HG02571 (cell line): ENCODE data around the gene RYK.

Experiments used
- ATAC-seq: cut with Tn5 transposase; IDR thresholded peaks from one replicate; pipeline ENCODE4 v1.9.1; 2021; ENCODE audit warnings: mild to moderate bottlenecking, moderate library complexity; ENCODE audit not compliant: unreplicated experiment

RYK gene

DNA sequence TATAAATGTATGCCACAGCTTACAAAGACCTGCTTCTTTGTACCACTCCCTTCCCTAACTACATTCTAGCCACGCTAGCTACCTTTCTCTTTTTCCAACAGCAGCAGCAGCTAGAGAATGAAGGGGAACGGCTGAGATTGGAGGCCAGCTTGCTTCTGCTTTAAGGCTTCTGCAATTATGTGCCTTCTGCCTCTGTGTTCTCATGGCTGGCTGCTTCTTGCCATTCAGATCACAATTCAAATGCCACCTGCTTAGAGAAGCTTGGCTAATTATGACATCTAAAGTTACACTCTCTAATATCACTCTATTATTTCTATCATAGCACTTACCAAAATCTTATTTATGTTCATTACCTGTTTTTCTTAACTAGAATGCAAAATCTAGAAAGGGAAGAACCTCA lies 95.2 kb downstream of the RYK start:
- ATAC-seq, result no peak

DNA sequence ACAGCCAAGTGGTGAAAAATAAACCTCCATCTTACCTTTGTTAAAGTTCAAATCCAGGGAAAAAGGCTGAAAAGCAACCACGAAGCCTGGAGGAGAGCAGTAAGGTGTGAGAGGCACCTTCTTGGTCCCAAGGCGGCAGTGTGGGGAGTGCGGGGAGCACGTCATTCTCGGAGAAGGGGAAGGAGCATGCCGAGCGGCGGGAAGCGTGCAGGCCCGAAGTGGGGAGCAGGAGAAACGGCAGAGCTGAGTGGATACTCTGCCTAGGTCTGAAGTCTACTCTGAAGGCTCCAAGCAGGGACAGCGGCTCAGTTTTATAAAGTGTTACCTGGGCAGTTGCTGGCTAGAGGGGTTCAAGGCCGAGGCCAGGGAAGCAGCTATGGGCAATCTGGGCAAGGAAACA lies 96.9 kb downstream of the RYK start:
- no peak for ATAC-seq

DNA sequence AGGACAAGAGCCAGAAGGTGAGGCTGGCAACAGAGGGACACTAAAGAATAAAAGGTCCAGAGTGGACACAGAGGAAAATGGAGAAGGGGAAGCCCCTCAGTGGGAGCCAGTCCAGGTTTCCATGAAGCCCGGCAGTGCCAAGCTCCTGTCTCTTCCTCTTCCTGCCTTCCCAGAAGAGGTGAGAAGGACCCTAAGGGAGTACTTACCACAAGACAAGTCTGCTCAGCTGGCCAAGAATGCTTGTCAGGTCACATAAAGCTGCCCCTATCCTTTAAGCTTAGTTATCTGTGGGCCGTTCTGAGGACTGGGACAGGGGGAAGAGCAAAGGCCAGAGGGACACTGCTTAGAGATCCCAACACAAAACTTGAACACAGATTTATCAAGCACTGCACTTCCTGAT lies 100.2 kb downstream of the RYK start:
- ATAC-seq, result no peak

DNA sequence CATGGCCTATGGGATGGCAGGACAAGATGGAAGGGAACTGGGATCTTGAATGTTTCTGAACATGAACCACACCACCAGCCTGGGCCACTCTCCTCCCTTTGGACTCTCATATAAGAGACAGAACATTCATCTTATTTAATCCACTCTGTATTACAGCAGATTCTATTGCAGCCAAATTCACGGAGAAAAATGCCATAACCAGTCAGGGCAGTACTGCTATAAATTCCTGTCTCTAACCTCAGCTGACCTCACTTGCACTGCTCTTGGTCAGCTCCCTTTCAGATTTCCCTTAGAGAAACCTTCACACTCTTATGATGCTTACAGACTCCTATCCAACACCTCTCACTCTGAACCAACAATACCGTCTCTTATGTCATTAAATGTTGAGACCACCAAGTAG lies 101.4 kb downstream of the RYK start:
- no peak for ATAC-seq

DNA sequence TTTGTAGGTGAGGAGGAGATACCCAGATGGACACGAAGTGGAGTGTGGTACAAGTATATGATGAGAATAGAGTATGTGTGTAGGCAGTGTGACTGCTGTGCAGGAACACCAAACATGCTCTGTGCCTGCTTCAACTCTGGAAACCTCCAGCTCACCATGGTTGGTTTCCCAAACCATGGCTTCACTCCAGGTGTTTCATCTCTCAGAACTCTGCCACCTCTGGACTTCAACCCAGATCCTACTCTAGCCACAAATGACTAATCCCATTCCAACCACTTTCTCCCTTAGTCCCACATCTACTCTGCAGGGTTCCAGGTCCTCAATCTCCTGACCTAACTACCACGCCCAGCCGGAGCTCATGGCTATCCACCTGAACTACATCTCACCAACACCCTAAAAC lies 102.1 kb downstream of the RYK start:
- ATAC-seq, result no peak

DNA sequence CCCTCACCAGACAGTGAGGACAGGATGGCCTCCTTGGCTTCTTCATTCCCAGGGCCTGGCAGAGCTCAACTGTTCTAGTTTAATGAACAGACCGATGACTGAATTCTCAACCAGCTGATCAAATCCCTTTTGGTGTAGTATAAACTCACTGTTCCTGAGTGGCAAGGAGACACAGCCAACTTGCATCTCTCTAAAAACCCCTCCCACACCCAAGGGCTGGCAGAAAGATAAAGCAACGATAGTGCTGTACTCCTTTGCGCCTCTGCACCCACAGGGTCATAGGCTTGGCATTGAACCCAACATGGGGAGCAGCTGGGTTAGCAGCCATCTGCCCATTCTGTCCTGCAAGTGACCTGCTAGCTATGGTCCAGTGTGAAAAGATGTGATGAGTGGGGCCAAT lies 103.2 kb downstream of the RYK start:
- no peak for ATAC-seq

DNA sequence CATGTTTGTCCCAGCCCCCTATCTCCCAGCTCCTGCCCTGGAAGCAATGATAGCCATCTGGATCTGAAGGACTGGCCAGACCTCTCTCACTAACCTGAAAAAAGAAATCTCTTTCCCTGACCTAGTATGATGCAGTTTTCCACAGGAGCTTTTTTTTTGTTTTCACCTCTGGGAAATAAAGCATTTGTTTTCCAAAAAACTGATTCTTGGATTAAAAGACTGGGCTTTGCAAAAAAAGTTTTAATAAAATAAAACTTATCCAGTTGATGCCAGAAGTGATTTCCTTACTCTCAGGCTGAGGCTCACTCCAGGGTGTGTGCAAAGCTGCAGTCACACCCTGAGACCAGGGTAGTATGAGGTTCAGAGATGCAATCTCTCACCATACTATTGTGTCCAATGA lies 104.0 kb downstream of the RYK start:
- ATAC-seq, result no peak

DNA sequence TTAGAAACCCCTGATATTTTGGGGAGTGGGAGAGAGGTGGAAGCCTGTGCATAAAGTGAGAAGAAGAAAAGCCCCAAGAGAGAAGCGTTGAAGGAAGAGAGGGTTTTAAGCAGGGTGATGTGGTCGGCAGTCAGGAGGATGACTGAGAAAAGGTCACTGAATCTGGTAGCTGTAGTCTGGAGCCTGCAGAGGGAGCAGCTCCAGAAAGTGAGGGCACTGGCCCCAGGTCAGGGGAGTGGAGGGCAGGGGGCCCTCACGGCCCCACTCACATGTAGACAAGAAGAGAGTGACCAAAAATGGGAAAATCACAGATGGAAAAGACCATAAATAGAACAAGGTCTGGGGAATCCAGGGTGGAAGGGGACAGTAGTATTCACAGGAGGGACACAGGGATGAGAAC lies 105.5 kb downstream of the RYK start:
- no peak for ATAC-seq

DNA sequence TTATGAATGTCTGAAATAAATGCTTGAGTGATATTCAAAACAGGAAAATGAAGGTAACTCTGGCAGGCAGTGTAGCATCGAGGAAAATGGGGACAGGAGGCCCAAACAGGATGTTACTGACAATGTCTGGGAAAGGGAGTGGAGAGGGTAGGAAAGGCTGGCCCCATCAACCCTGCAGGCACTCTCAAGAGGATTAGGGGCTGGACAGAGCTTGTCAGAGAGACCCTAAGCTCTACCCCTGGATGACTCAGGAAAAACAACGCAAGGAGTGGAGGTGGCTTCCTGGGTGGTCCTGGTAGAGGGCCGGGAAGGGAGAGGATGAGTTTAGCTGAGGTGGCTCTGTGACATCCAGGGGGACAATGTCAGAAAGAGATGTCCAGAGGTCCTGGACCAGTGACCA lies 106.0 kb downstream of the RYK start:
- no peak for ATAC-seq

DNA sequence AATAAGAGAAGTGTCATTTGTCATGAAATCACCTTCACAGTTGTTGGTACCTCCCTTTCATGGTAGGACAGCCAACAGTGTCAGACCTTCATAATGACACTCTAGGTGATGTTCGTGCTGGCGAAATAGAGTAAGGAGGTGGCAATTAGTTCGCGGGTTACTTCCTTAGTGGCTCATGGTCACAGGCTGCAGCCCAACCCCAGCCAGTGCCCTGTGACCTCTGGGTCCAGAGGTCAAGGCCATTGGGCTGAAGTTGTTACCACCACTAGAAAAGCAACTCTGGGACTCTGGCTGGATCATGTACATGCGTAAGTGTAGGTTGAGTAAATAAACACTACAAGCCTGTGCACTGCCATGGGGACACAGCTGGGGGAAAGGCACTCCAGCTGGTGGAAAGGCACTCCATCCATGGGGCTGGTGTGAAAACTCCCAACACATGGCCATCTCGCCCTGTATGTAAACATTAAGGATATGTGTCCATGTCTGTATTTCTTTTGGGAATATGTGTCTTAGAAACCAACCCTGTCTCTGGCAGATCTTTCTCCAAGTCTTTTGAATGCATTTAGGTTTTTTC lies 106.7 kb downstream of the RYK start:
- no peak for ATAC-seq

DNA sequence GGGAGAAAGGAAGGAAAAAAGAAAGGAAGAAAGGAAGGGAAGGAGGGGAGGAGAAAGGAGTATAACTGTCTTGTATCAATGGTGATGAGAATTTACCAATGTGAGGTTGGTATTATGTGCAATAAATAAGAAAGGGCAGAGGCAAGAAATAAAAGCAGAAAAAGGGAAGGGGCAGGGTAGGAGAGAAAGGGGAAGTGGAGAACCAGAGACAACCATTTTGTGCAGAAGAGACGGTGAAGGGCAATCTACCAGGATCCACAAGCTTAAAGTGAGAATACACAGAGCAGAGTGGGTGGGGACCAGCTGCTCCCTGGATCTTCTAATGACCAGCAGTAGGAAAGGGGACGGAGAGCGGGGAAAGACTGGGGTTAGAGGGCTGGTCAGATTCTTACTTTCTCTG lies 114.1 kb downstream of the RYK start:
- no peak for ATAC-seq

DNA sequence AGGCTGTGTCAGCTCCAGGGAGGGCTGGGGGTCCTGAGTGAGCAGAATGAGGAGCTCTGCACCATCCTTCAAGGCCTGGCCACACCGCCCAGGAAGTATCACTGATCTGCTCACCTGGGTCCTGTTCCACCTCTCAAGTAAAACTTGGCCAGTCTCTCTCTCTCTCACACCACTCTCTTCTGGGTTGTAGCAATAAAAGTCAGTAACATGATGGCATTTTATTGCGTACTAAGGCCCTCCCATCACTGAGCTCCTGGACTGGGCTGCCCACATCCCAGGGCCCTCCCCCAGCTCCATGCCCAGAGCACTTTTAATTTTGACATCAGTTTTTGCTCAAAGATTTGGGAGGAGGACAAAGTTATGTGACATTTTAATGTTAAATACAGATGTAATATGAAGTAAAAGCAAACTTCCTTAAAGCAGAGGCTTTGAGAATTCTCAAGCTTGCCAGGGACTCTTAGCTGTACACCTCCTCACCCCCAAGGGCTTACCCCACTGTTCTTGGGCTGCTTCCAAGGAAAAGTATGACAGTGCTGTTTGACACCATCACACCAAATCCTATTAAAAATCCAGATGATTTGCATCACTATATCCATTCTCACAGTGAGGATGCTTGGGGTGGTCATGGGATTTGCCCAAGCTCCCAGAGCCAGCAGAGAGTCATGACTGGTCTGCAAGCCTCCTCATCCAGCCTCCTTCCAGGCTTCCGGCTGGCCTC lies 115.8 kb downstream of the RYK start:
- no peak for ATAC-seq

DNA sequence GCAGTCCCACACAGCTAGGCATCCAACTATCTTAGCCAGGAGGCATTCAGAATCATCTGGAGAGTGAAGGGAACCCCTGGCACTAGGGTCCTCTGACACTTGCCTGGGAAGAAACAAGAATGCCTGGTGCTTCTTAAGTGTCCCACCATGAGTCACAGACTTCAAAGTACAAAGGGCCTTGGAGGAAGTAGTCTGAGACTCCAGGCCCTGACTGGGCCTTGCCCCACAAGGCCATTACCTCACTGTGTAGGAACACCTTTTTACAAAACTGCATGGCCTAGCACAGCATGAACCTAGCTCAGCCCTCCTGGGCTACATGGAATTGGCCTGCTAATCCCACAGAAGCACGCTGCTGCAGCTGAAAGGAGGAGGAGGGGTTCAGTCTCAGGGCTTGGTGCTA lies 116.4 kb downstream of the RYK start:
- no peak for ATAC-seq

DNA sequence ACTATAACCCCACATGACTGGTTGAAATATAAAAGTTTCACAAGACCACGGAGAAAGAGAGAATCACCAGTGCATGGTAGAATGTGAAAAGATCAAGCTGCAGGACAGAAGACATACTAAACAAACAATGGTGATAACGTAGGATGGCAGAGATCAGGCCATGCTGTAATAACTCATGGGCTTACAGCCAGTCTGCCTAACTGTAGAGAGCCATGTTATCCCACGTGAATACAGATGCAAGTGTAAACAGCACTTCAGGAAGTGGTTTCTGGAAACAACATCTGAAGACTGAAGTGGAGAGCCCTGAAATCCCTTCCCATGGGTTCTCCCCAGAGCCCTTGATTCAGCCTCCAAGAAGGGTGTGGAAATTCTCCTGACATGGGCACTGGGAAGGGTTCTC lies 117.7 kb downstream of the RYK start:
- no peak for ATAC-seq

DNA sequence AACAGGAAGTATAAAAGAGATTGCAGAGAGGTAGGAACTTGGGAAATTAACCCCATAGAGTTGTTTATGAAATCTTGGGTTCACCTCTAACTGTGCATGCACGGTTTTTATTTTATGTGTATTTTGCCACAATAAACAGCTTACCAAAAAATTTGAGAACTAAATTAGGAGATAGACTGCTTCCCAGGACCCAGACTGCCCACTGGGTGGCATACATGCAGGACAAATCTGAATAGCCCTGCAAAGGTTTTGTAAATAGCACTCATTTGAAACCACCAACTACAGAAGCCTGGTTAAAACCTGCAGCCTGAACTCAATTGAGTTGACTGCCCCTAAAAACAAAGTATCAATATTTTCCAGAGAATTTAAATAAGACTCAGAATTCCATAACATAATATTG lies 124.5 kb downstream of the RYK start:
- ATAC-seq, result no peak

DNA sequence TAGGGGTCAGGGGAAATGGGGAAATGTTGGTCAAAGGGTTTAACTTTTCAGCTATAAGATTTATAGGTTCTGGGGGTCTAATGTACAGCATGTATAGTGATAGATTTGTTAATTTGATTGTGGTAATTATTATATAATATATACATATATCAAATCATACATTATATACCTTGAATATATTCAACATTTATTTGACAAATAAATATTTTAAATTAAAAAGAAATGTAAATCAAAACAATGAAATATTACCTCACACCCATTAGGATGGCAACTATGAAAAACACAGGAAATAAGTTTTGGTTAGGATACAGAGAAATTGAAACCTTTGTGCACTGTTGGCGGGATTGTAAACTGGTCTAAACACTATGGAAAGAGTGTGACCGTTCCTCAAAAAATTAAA lies 135.9 kb downstream of the RYK start:
- ATAC-seq, result no peak

DNA sequence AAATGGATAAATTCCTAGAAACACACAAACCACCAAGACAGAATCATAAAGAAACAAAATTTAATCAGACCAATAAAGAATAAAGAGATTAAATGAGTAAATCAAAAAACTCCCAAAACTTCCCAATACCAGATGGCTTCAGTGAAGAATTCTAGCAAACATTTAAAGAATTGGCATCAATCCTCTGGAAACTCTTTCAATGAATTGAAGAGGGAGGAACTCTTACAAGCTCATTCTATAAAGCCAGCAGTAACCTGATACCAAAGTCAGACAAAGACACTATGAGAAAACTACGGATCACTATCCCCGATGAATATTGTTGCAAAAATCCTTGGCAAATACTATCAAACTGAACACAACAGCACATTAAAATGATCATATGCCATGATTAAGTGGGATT lies 139.0 kb downstream of the RYK start:
- ATAC-seq, result no peak

DNA sequence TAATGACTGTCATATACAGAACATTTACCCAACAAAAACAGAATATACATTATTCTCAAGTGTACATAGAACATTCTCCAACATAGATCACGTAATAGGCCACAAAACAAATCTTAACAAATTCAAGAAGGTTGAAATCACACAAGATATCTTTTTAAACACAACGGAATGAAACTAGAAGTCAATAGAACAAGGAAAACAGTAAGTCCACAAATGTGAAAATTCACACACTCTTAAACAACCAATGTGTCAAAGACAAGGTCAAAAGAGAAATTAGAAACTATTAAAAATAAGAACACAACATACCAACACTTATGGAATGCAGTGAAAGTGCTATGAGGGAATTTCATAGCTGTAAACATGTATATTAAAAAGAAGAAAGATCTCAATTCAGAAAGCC lies 139.7 kb downstream of the RYK start:
- no peak for ATAC-seq
